HG02623 (cell line): ENCODE data around the gene AGK.
A peak's percentile ranks its signal among the peaks of the same experiment; 100 is the strongest.
"Not testable (repeated sequence)": the region's sequence is repeated elsewhere in the genome, so short reads cannot be mapped to it uniquely, and the experiment has no call there.

Source experiments
- ATAC-seq: cut with Tn5 transposase; IDR thresholded peaks from one replicate; pipeline ENCODE4 v1.9.1; 2021; ENCODE audit warnings: moderate library complexity; ENCODE audit not compliant: unreplicated experiment

The AGK gene

GRCh38 chr7:141674702-141675101 lies 123.5 kb downstream of the AGK start:
- no peak for ATAC-seq

- ATAC-seq = no peak
These were observed 124.4 kb downstream of the AGK start for GRCh38 chr7:141675436-141676215.

DNA sequence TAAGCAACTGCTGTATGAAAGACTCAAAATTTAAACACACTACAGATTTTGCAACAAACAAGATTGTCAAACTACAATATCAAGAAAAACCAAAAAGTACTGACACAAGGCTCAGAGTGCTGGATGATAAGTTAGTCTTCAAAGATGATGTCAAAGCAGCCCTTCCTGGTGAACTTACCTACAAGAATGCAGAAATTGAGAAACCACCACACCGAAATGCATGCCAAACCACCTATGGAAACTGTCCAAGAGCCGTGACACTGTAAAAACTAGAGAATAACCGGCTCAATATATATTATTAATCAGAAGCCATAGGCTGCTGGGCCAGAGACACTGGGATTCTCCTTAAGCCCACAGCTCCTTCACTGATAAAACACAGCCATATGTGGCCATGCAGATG lies 125.4 kb downstream of the AGK start:
- no peak for ATAC-seq

- ATAC-seq = peak; percentile 74
These were observed 127.8 kb downstream of the AGK start for GRCh38 chr7:141679014-141679413.

DNA sequence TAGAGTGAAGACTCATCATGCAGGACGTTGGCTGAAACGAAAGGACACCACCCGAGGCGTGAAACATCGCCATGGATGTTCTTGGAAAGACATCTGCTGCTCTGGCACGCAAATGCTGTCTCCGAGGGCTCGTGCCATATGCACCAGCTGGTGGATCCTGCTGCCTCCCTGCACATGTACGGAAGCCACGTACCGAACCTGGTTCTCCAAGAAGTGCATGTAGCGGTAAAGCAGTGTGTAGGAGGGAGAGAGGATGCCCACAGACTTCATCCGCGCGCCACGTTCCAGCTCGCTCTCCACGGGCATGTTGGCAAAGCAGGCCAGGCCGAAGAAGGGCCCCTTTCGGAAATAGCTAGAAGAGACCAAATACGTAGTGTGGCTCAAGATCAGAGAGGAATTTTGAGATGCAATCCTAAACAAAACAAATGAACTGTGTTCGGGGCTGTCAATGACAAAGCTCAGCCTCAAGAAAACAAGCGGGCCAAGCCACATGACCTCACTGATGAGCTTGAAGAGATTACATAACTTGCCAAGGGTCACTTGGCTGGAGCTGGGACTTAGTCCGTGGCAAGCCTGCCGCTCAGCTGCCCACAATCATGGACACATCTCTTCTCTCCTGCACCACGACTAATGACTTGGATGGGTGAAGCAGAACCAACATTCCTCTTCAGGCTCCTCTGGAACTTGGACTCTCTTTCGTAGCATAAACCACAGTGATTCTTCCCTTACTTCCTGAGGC lies 134.2 kb downstream of the AGK start:
- no peak for ATAC-seq

- ATAC-seq = no peak
These were observed 134.9 kb downstream of the AGK start for GRCh38 chr7:141686074-141686473.

DNA sequence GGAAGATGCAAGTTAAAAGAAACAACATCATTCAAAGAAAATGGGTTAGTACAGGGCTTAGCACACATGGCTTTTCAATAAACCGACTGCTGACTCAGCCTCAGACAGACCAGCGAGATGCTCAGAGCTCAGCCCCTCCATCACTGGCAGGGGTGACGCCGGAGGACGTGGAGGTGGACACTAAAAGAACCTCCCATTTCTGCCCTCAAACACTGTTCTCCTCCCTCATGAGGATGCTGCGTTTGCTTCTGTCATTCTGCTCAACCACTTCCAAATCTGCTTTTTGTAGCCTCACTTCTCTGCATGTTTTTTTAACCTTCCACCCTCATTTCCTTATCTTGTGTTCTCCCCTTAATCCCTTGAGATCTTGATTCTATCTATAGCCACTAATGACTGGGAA lies 135.5 kb downstream of the AGK start:
- no peak for ATAC-seq

DNA sequence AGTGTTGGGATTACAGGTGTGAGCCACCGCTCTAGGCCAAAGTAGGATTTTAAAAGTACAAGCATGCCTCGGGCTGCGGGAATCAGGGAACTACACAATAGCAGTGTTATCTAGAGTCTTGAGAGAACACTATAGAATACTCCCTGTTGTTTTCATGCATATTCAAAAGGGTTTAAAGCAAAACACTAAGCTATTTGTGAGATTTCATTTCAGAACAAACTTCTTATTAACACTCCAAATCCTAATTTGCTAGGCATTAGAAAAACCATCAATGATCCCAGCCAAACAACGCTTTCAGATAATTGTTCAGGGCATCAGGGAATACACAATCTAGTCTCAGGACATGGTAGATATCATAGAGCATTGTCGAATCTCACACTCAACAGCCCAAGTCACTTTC lies 136.8 kb downstream of the AGK start:
- no peak for ATAC-seq

GRCh38 chr7:141689072-141689825 lies 138.0 kb downstream of the AGK start:
- ATAC-seq = not testable (repeated sequence)

DNA sequence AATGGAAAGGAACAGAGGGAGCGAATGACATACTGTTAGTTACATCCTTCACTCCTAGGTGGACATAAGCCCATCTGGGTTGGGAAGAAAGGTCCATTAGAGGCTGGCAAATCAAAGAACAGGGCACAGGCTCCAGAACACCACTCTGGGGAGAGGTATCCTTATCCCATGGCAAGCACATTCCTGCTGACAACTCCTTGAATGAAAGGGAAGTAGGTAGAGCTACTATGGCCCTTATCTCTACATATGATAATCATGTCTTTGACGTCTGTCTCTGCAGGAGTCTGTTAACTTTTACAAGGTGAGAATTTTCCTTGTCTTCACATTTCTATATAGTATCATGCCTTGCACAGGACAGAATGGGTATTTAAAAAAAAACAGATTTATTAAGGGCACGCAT lies 140.3 kb downstream of the AGK start:
- no peak for ATAC-seq

- no peak for ATAC-seq
These were observed 140.8 kb downstream of the AGK start for GRCh38 chr7:141691961-141692360.

DNA sequence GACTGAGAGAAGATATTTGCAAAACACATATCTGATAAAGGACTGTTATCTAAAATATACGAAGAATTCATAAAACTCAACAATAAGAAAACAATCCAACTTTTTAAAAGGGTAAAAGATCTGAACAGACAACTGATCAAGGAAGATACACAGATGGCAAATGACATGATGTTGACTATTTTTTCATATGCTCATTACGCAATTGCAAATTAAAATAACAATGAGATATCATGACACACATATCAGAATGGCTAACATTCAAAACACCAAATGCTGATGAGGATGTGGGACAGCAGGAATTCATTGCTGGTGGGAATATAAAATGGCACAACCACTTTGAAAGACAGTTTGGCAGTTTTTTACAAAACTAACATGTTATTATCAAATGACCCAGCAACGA lies 141.9 kb downstream of the AGK start:
- ATAC-seq = no peak

GRCh38 chr7:141695803-141696289 lies 144.6 kb downstream of the AGK start:
- no peak for ATAC-seq

GRCh38 chr7:141696348-141696747 lies 145.1 kb downstream of the AGK start:
- ATAC-seq = no peak

DNA sequence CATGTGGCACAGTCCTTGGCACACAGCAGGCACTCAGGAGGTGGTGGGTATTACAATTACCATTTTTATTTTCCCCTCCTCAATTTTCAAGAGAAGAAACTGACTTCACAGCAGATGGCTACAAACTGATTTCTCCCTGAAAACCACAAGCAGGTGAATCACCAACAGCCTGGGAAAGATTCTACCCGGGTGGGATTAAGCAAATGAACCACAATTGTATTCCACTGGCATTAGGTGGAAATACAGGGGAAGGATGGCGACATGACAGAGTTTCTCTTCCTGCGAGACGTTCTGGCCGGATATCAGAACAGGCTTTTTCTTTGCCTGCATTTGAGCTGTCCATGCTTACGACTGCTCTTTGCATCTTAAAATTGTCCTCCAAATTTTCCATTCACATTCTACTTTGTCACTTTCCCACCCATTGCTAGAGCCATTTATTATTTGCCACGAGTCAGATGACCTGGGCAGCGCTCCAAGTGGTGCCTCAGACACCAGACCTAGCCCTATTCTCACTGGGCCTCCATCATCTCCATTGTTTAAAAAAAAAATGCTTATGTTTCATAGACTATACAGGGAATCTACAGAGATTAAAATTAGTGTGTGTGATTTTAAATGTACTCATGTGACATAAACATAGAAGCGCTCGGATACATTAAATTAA lies 146.1 kb downstream of the AGK start:
- ATAC-seq = no peak

GRCh38 chr7:141698247-141699015 lies 147.2 kb downstream of the AGK start:
- no peak for ATAC-seq

DNA sequence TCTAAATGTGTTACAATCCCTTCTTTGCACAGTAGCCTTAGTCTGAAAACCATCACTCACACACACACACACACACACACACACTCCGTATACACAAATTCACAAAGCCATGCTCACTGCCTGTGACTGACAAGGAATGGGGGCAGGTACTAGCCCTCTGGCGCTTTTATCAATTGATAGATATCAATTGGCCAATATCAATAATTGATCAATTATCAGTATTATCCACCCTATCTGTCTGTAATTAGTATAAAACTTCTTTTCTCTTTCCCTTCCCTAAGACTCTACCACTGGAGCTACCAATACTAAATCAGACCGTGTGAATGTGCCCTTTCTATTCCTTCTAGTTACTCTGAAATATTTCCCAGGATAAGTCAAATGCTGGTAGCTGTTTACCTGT lies 148.7 kb downstream of the AGK start:
- ATAC-seq = no peak

- no peak for ATAC-seq
These were observed 149.2 kb downstream of the AGK start for GRCh38 chr7:141700296-141700847.

DNA sequence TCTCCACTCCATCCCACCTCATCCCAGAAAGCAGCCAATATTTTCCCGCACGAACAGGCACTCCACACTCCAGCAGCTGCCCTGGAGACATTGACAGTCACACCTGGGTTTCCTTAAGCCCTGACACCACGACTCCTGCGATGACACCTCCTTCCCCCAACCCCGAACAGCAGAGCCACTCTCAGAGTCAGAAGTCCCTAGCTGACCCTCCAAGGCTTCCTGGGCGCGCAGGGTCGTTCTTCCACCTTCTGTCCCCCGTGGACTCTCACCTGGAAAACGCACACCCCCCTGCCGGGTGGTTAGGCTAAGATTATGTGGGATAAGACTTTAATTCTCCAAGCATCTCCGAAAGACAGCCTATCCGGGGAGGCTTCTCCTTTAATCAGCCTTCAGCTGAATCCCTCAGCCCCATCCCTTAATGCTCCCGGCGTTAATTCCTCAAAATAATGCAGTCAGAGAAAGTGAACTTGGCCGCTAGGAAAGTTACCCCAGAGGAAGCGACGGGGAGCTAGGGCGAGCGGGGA lies 149.7 kb downstream of the AGK start:
- no peak for ATAC-seq
